GF-D8 (cell line): ENCODE measurements around the gene IL2RG.

Experiments
- DNase-seq: peaks from one replicate; lab custom pipeline; 2025; lab: John Stamatoyannopoulos, UW

Gene IL2RG

GRCh38 chrX:71068044-71068918, 43.1 kb downstream of the IL2RG start, which contains the start of gene SNX12:
Gene SNX12 (minus strand): TSS chrX:71068334. CDS start chrX:71068306, 28 bp downstream.
- DNase-seq: peak; percentile 76

- no peak for DNase-seq
These were observed 43.7 kb downstream of the IL2RG start for GRCh38 chrX:71067712-71068043.

- DNase-seq: no peak
These were observed 44.3 kb downstream of the IL2RG start for GRCh38 chrX:71067089-71067488.

- DNase-seq: no peak
These were observed 51.2 kb downstream of the IL2RG start for GRCh38 chrX:71060127-71060526.

GRCh38 chrX:71057848-71058530, 53.4 kb downstream of the IL2RG start:
- DNase-seq: peak; percentile 42
